Stimulated activated CD8-positive, alpha-beta memory T cell treated with anti-CD3 and anti-CD28 coated beads, Interleukin-12 subunit alpha, Interleukin-12 subunit beta, amount 100 ng/mL, for 4 hours (primary cell): ENCODE results near the gene EGFR.

Experiments used
- DNase-seq: peaks from one replicate; pipeline ENCODE4 v3.0.0-alpha.2; 2020; ENCODE audit warnings: low read depth

The EGFR gene

GRCh38 chr7:55063061-55063460 is 44.2 kb downstream of the EGFR start:
- no peak for DNase-seq

GRCh38 chr7:55063633-55064032 is 44.8 kb downstream of the EGFR start:
- no peak for DNase-seq

DNA sequence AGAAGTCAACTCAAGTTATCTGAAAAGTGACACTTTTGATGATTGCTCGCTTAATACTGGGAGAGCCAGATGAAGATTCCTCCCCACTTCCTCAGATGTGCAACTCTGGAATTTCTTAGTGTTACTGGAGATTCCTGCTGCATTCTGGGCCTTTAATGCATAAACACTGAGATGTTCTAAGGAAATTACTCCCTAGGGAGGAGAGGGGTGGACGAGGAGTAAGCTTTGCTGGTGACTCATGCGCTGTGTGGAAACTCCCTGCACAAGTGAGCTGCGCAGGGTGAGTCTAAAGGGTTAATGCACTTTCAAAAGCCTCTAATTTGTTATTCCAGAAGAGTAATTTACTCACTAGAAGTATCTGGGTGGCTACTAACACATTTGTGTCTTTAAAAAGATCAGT is 46.3 kb downstream of the EGFR start:
- DNase-seq: no peak

GRCh38 chr7:55065511-55066229 is 46.9 kb downstream of the EGFR start:
- DNase-seq: no peak

DNA sequence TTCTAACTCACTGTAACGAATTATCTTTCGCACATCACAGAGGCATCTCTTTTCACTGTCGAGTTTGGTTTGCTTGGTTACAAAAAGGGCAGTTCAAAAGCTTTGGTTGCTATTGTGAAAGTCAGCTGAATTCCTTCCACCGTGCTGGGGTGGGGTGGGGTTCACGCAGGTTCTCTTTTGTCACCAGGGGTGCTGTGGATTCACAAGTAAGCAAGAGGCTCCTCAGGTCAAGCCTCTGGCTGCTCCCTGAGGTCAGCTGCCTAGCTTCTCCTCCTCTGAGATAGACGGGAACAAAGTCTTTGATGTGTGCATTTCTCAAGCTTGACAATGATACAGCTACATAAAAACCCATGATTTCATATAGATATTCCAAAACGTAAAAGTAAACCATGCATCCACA is 47.7 kb downstream of the EGFR start:
- DNase-seq: no peak

GRCh38 chr7:55066938-55067337 is 48.1 kb downstream of the EGFR start:
- DNase-seq: no peak

DNA sequence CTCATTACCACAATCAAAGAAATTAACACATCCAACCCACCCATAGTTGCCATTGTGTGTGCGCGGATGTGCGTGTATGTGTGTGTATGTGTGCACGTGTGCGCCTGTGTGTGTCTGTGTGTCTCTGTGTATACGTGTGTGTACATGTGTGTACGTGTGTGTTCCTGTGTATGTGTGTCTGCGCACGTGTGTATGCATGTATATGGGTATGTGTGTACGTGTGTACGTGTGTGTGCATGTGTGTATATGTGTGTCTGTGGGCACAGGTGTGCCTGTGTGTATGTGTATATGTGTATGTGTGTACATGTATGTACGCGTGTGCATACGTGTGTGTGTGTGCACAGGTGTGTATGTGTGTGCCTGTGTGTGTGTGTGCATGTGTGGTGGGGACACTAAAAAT is 48.9 kb downstream of the EGFR start:
- no peak for DNase-seq

- DNase-seq: no peak
Observed at GRCh38 chr7:55069271-55069792, 50.5 kb downstream of the EGFR start.

DNA sequence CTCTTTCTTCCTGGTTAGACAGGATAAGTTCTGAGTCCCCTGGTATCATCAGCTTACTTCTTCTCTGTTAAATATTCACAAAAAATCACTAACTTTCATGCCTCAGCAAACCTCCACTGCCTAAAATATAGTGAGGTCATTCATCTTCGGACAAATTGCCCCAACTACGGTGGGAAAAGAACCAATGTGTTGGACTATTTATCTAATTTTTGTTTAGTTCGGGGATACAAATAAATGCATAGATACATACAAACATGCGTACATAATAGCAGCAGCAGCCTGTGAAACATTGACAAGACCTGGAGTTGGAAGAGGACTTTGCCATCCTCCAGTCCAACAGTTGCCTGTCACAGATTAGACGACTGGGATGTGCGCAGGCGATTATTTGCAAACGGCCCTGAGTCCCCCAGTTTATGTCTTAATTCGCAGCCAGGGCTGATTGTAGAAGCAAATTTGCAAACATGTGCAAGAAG is 51.5 kb downstream of the EGFR start:
- DNase-seq: no peak

DNA sequence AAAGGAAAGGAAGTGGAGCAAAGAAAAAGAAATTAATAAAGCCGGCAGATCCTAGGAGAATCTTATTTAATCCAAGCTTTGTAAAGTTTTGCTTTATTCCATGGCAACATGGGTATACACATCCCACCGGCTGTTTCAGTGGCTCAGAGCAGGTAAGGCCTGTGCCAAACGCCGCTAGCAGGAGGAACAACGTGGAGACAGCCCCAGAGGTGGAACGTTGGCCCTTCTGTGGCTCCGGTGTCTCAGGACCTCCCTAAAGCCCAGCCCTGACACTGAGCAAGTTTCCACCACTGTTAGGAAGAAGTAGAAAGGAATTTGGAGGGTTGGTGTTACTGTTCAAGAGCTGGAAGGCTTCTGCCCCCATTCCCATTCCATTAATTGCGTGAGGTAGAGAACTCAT is 52.0 kb downstream of the EGFR start:
- DNase-seq: no peak

DNA sequence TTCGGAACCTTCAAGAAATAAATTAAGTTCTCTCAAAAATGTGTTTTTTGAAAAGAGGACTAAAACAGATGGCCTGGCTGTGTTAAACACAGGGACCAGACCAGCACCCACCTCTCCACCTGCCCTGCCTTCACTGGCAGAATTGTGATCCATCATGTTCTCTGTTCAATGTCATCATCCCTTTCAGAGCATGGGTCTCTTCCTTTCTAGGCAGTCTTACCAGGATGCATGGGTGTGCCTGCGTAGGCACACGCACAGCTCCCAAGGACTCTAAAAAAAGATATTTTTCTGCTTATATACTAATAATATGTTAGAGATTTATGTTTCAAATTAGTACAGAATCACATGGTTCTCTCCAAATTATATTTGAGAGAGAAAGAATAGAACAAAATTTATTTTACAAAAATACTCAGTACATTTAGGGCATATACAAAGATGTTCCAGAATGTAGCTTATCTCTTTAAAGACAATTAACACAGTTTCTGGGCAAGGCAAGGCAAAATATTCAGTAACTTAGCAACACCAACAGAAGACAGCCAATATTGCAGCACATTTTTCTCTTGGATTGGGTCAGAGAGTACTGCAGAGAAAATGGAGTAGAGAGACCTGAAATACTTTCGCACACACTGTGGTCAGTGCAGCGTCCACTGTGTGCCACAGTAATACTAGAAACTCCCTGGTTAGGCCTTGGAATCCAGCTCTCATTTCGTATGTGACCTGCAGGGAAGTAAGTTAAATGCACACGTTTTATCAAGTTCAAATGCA is 52.8 kb downstream of the EGFR start:
- no peak for DNase-seq

DNA sequence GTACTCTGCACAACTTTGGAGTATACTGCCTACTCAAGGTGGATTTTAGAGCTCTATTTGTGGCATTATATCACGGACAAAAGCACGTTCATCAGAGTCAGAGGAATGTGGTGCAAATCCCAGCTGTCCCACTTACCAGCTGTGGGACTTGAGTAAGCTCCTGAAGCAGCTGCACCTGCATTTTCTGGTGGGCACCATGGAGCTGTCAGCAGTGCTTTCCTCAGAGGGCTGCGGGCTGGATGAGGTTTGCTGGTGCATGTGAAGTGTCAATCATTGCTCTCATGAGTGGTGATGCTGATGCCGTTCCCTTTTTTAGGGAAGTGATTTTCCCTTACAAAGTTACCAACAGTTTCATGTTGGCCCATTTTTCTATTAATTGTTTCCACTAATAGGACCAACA is 53.4 kb downstream of the EGFR start:
- DNase-seq: no peak

DNA sequence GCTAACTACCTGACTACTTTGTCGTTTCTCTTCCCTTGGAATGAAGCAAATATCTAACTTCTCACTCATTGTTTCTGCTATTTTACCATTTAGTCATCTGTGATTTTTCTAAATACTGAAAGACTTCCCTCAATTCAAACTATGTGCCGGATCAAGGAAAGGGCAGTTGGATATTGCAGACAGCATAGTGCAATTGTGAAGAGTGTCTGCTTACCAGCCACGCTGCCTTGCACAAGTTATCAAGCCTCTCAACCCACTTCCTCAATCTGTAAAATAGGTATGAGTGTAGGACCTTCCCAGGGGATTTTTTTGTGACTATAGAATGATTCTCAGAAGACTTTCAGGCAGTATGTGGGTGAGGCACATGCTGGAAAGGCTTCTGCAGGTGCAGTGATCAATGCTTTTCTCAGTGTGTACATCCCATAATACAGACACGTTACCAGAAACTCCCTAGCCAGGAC is 54.3 kb downstream of the EGFR start:
- no peak for DNase-seq

GRCh38 chr7:55073976-55074528 is 55.2 kb downstream of the EGFR start:
- DNase-seq: no peak

DNA sequence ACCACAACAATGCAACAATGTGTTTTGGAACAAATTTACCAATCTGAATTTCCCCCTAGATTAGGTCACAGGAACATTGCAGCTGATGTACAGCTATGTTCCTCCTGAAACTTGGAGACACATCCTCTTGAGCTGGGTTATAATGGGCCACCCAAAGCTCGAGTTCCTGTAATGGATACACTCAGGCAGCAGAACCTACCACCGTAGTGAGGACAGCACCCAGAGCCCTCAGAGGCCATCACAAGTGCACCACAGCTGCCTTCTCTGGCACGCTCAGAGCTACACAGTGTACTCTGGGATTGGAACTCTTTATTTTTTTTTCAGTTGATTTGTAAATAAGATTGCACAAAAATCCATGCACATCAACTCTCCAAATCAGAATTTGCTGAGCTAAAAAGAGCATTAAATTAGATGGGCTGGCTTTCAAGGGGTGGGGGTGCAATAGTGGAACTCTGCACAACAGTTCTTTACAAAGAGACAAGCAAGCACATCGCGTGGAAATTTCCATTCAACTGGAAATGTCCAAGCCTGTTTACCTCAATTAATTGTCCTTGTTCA is 56.7 kb downstream of the EGFR start:
- no peak for DNase-seq

- DNase-seq: no peak
Observed at GRCh38 chr7:55077561-55078410, 59.0 kb downstream of the EGFR start.

DNA sequence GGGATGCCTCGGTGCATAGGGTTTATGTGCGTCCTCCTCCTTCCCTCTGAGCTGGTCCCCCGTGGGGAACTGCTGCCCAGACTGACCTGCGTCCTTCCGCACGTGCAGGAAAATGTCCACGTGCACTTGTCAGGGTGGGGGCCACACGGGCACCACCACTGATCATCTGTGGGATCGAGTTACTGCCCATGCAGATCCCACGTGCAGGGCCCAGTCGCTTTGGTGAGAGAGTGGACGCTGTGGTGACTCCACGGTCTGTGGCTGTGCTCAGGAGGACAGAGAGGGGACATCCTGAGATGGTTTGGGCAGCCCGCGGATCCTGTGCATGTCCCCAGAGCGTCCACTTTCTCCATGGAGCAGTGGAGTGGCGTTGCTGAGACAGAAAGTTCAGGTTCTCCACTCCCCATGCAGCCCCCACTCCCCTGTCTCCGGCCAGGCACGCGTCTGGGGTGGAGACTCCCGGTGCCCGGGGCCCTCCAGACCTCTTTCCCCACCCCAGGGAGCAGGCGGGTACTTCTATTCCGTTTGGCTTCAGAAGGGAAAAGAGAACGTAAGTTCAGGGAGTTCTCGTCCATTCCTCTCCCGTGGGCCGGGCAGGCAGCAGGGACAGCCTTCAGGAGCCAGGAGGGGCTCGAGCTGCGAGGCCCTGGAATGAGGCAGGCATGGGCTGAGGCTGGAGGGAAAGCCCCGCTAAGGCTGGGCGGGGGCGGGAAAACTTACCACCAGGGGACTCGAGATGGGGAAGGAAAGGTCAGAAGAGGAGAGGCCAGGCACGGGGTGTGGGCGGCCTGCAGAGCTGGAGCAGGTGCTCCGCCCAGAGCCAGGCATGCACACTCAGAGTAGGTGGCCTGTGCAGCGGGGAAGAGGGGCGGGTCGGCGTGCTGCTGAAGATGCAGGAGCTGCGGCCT is 59.9 kb downstream of the EGFR start:
- no peak for DNase-seq

- no peak for DNase-seq
Observed at GRCh38 chr7:55080000-55080623, 61.3 kb downstream of the EGFR start.

GRCh38 chr7:55081068-55081467 is 62.3 kb downstream of the EGFR start:
- DNase-seq: no peak
